GM19455 (cell line): Measurements from ENCODE around the gene KDELR1.

Source experiments
- ATAC-seq: cut with Tn5 transposase; IDR thresholded peaks from one replicate; pipeline ENCODE4 v1.9.1; 2021; ENCODE audit not compliant: unreplicated experiment

The KDELR1 gene

GRCh38 chr19:48342841-48343540, 48.4 kb downstream of the KDELR1 start:
- no peak for ATAC-seq

- no peak for ATAC-seq
These were observed 49.0 kb downstream of the KDELR1 start for GRCh38 chr19:48342414-48342738.

- no peak for ATAC-seq
These were observed 49.6 kb downstream of the KDELR1 start for GRCh38 chr19:48341515-48342413.

- ATAC-seq: no peak
These were observed 50.4 kb downstream of the KDELR1 start for GRCh38 chr19:48340995-48341394.

- no peak for ATAC-seq
These were observed 52.4 kb downstream of the KDELR1 start for GRCh38 chr19:48338802-48339503.

- no peak for ATAC-seq
These were observed 53.0 kb downstream of the KDELR1 start for GRCh38 chr19:48338253-48338755.

- peak; percentile 49 for ATAC-seq
These were observed 57.6 kb downstream of the KDELR1 start for GRCh38 chr19:48333467-48334384.

GRCh38 chr19:48332662-48333466, 58.5 kb downstream of the KDELR1 start:
- ATAC-seq: peak; percentile 64
